GM12892 (cell line): Measurements from ENCODE around the gene PRKAG2.

Experiments used
- POLR2A ChIP-seq: IDR thresholded peaks from 2 replicates; pipeline ENCODE4 v1.6.1; 2011; ENCODE audit warnings: low read depth, low read length, control low read depth
- POLR2AphosphoS5 ChIP-seq: IDR thresholded peaks from 2 replicates; pipeline ENCODE4 v1.6.1; 2011; ENCODE audit warnings: low read depth, low read length, control low read depth

GRCh38 chr7:151717918-151718317 lies 159.0 kb downstream of the PRKAG2 start:
- TF ChIP-seq POLR2A (no peak), POLR2AphosphoS5 (no peak)
